ENCODE results near the gene MMEL1.
A peak's percentile ranks its signal among the peaks of the same experiment; 100 is the strongest.
"Not testable (repeated sequence)": the region's sequence is repeated elsewhere in the genome, so short reads cannot be mapped to it uniquely, and the experiment has no call there.

MMEL1 gene

GRCh38 chr1:2554621-2555387, 78.0 kb downstream of the MMEL1 start:
- no peak for DNase-seq

DNA sequence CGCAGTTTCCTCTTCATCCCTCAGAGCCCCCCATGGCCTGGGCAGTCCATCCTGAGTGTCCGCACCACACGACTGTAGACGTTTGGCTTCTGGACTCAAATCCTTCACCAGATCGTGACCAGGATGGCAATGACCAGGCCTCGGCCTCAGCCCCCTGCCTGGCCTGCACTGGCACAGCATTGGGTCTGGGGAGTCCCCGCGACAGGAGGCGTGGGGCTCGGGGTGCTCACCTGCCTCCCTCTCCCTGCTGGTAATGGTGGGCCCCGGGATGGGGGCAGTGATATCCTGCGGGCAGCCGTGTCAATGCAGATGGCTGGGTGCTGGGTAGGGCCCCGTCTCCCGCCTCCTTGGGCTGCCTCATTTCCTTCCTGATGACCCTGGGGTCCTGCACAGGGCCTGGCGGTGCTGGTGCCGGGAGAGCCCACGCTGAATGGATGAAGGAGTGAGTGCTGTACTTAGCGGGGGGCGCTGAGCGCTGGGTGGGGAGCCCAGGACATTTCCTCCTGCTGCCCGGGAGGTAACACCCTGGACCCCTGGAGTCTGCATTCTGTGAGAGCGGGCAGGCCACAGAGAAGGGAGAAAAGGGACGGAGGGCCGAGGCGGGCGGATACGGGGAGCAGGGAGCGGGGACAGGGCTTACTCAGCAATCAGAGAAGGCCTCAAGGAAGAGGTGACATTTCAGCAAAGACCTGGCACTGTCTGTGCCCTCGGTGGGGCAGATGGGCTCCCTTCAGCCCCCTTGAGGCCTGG, 78.8 kb downstream of the MMEL1 start:
- DNase-seq: no peak

DNA sequence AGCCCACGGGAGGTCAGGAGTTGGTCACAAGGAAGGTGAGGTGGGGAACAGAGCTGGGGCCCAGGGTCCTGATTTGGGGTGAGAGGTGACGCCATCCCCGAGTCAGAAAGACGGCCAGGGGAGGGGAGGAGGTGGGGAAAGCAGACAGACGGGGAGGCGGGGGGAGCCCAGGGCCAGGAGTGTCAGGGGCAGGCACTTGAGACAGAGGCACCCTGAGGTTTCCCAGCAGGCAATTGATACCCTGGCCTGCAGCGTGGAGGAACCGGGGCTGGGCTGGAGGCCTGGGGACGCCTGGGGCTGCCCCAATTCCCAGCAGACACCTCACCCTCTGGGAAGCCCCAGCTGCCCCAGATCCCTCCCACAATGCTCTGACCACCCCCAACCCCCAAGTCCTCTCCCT, 79.7 kb downstream of the MMEL1 start:
- not testable (repeated sequence) for DNase-seq

DNA sequence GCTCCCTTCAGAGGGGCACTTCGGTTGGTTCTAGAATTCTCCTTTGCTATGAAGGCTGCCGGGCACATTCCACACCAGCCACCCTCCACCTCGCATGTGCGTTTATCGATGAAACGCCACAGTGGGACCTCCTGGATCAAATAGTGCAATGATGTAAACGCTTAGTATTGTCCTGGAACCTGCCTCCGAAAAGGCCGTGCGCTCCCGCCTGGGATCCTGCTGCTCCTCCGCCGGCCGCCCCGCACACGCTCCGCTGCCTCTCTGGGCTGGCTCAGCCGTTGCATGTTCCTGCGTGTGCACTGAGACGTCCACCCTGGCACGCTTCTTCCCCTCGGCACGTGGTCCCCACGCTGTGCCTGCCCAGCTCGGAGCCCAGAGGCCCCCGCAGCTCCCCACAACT, 80.6 kb downstream of the MMEL1 start:
- DNase-seq: no peak

GRCh38 chr1:2551544-2551943, 81.3 kb downstream of the MMEL1 start:
- not testable (repeated sequence) for DNase-seq

DNA sequence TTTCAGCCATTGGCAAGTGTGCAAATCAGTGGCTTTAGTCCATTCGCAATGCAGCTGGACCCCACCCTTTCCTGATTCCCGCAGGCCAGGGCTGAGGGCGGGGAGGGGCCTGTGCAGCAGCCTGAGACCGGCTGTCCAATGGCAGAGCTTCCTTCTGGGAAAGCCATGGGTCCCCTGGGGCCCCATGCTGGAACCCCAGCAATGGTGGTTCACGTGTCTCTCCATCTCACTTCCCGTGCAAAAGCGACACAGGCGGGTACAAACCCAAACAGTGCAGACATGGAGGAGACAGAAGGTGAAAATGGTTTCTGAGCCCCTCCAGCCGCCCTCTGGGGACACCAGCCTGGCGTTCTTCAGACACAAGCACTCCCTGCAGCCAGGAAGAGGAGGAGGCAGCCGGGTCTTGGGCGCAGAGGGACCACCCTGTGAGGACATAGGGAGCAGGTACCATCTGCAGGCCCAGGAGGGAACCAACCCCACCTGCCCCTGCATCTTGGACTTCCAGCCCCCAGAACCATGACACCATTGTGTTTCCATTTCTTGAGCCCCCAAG, 82.4 kb downstream of the MMEL1 start:
- DNase-seq: not testable (repeated sequence)

DNA sequence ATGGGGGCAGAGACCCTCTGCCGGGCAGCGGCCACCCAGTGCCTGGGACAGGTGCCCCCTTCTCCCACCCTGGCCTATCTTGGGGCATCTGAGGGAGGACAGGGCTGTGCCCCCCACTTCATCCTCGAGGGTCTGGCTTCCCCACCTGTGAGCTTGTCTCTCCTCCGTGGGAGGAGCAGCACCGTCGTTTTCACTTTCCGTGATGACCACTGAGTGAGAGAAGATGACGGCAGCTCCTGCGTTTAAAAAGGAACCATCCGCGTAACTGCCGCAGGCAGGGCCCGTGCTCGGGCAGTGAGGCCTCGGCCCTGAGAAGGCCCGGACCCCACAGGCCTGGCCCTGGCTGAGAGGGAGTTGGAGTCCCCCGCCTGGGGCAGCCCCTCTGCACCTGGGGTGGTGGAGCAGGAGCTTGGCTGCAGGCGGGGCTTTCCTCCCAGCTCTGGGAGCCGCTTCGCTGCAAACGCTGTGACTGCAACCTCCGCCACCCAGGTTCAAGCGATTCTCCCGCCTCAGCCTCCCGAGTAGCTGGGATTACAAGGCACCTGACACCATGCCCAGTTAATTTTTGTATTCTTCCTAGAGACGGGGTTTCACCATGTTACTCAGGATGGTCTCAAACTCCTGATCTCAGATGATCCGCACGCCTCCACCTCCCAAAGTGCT, 83.3 kb downstream of the MMEL1 start:
- DNase-seq: not testable (repeated sequence)

DNA sequence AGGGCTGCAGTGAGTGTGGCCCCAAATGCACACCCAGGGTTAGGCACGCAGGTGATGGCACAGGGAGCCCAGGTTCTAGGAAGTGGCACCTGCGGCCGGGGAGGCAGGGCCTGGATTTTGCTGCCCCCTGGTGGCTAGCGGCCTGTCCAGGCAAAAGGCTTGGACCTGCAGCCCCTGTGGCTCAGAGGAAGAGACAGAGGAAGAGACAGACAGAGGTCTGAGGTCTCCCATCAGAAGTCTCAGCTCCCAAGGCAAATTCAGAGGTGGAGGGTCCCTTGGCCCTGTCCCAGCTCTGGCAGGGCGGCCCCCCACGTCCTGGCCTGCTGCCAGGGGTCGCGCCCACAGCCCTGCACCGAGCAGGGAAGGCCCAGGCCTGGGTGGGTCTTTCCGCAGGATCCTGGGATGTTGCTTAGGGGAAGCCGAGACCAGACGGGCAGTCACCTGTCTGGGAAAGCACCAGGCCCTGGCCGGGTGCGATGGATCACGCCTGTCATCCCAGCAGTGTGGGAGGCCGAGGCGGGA, 84.7 kb downstream of the MMEL1 start:
- peak; percentile 24 for DNase-seq

GRCh38 chr1:2547210-2548067, 85.4 kb downstream of the MMEL1 start:
- no peak for DNase-seq

DNA sequence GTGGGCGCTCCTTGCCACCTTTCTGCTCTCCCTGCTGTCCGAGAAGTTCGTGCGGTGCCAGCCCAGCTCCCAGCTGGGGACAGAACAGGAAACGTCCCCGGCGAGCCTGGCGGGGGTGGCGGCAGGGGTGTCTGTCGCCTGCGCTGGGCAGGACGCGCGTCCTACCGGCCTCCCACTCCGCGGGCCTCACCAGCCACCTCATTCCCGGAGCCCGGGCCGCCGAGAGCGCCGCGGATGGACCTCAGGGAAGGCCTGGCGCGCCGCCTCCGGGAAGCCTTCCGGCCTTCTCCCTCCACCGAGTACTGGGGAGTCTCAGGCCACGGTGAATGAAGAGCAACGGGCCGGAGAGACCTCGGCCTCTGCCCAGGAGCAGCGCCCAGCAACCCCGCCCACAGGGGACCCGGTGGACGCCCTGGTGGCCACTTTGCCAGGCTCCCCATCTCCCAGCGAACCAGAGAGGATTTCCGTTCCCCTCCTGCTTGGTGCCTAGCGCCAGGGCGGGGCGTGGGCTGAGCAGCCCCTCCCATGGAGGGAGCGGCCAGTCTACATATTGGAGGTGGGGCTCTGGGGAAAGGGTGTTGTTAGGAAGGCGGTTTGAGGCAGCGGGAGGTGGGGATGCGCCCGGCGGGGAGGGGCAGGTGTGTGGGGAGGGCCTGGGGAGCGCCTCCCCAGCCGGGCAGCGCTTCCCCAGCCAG, 86.2 kb downstream of the MMEL1 start:
- DNase-seq: no peak

- no peak for DNase-seq
Observed at GRCh38 chr1:2545754-2546514, 86.9 kb downstream of the MMEL1 start.

GRCh38 chr1:2544875-2545640, 87.8 kb downstream of the MMEL1 start:
- DNase-seq: no peak

DNA sequence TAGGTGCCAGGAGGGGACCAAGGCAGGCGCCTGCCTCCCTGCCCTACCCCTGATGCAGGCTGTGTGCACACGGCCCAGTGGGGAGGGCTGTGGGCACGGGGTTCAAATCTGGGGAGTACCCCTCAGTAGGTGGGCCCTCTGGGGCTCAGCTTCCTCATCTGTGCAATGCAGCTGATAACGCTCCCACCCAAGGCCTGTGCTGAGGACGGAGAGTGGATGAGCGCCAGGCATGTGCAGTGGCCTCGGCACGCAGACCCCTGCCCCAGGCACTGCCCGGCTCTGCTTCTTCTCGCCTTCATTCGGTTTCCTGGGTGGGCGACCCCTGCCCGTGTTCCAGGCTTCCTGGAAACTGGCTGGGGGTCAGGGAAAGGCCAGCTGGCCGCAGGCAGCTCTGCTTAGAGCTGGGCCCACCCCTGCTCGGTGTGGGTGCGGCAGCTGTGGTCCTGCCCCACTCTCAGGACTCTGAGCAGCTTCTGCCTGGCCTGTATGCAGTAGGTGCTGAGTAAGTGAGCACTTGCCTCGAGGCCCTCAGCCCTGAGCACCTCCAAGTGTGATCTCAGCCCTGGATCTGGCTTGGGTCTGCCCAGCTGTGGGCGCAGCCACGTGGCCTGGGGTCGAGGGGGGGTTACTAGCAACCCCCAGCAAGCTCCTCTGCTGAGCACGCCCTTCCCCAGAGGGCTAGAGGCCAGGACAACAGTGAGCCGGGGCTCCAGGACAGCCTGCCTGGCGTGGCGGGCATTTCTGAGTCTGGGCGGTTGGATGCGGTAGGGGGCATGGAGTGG, 88.5 kb downstream of the MMEL1 start:
- DNase-seq: no peak

- no peak for DNase-seq
Observed at GRCh38 chr1:2543543-2544092, 89.2 kb downstream of the MMEL1 start.

GRCh38 chr1:2542246-2542915, 90.4 kb downstream of the MMEL1 start:
- DNase-seq: no peak

GRCh38 chr1:2541619-2542245, 91.1 kb downstream of the MMEL1 start:
- no peak for DNase-seq

GRCh38 chr1:2540816-2541492, 91.9 kb downstream of the MMEL1 start:
- no peak for DNase-seq
